Trophoblast cell (in vitro differentiated cells and primary cell): ENCODE measurements around the gene AFG1L.

Source experiments
- DNase-seq, 2 donors: peaks; one replicate each; pipeline ENCODE4 v3.0.0-alpha.2; 2016
- H2AFZ ChIP-seq: 2 replicates; pipeline ENCODE4 v1.6.1; 2013; ENCODE audit warnings: low read length, moderate library complexity, mild to moderate bottlenecking; ENCODE audit not compliant: insufficient read depth, poor library complexity
- H2AK5ac ChIP-seq: 2 replicates; pipeline ENCODE4 v1.6.1; 2013; ENCODE audit warnings: mild to moderate bottlenecking, low read length
- H2BK120ac ChIP-seq: 2 replicates; pipeline ENCODE4 v1.6.1; 2013; ENCODE audit warnings: low read length, mild to moderate bottlenecking, moderate library complexity; ENCODE audit not compliant: insufficient read depth, poor library complexity
- H2BK12ac ChIP-seq: 2 replicates; pipeline ENCODE4 v1.6.1; 2013; ENCODE audit warnings: mild to moderate bottlenecking, low read length, moderate library complexity
- H2BK5ac ChIP-seq: 2 replicates; pipeline ENCODE4 v1.6.1; 2013; ENCODE audit warnings: low read length, low read depth, moderate library complexity, mild to moderate bottlenecking; ENCODE audit not compliant: poor library complexity
- H3K14ac ChIP-seq: 2 replicates; pipeline ENCODE4 v1.6.1; 2013; ENCODE audit warnings: mild to moderate bottlenecking, low read length
- H3K18ac ChIP-seq: 2 replicates; pipeline ENCODE4 v1.6.1; 2013; ENCODE audit warnings: mild to moderate bottlenecking, low read length
- H3K23ac ChIP-seq: 2 replicates; pipeline ENCODE4 v1.6.1; 2013; ENCODE audit warnings: low read length
- H3K27ac ChIP-seq: 2 replicates; pipeline ENCODE4 v1.5.1; 2013; ENCODE audit warnings: low read depth, mild to moderate bottlenecking, inconsistent platforms, low read length, moderate library complexity
- H3K27me3 ChIP-seq: 2 replicates; pipeline ENCODE4 v1.6.1; 2013; ENCODE audit warnings: inconsistent platforms, mild to moderate bottlenecking, low read length, moderate library complexity; ENCODE audit not compliant: insufficient read depth
- H3K36me3 ChIP-seq, 2 experiments: 1 replicate in 1 of 2; 2 replicates in 1 of 2; pipeline ENCODE4 v1.6.1; 2013; ENCODE audit warnings: low read length in 2 of 2, mild to moderate bottlenecking in 2 of 2, moderate library complexity in 1 of 2; ENCODE audit not compliant: insufficient read depth in 2 of 2, control insufficient read depth in 1 of 2
- H3K4ac ChIP-seq: 2 replicates; pipeline ENCODE4 v1.6.1; 2013; ENCODE audit warnings: low read depth, mild to moderate bottlenecking, low read length, moderate library complexity
- H3K4me1 ChIP-seq, 2 experiments: 1 replicate in 1 of 2; 2 replicates in 1 of 2; pipeline ENCODE4 v1.6.1; 2013; ENCODE audit warnings: low read length in 2 of 2, mild to moderate bottlenecking in 2 of 2, moderate library complexity in 1 of 2; ENCODE audit not compliant: insufficient read depth in 2 of 2, control insufficient read depth in 1 of 2
- H3K4me2 ChIP-seq: 2 replicates; pipeline ENCODE4 v1.6.1; 2013; ENCODE audit warnings: inconsistent platforms, mild to moderate bottlenecking, low read length, moderate library complexity
- H3K4me3 ChIP-seq: 2 replicates; pipeline ENCODE4 v1.5.1; 2013; ENCODE audit warnings: mild to moderate bottlenecking, low read depth, low read length, inconsistent platforms
- H3K79me1 ChIP-seq: one replicate; pipeline ENCODE4 v1.6.1; 2013; ENCODE audit warnings: low read length
- H3K79me2 ChIP-seq: 2 replicates; pipeline ENCODE4 v1.6.1; 2013; ENCODE audit warnings: low read length, mild to moderate bottlenecking; ENCODE audit not compliant: control insufficient read depth, insufficient read depth, poor library complexity
- H3K9ac ChIP-seq: 2 replicates; pipeline ENCODE4 v1.6.1; 2013; ENCODE audit warnings: mild to moderate bottlenecking, low read length
- H3K9me3 ChIP-seq: 2 replicates; pipeline ENCODE4 v1.6.1; 2013; ENCODE audit warnings: low read depth, mild to moderate bottlenecking, control low read depth, inconsistent platforms, low read length; ENCODE audit not compliant: insufficient read depth
- H4K12ac ChIP-seq: 2 replicates; pipeline ENCODE4 v1.6.1; 2013; ENCODE audit warnings: low read depth, mild to moderate bottlenecking, low read length, moderate library complexity
- H4K8ac ChIP-seq: 2 replicates; pipeline ENCODE4 v1.6.1; 2013; ENCODE audit warnings: low read depth, mild to moderate bottlenecking, low read length, moderate library complexity
- H4K91ac ChIP-seq: one replicate; pipeline ENCODE4 v1.6.1; 2013; ENCODE audit warnings: low read depth, mild to moderate bottlenecking, low read length, moderate library complexity
- WGBS: extraction: QIAGEN DNeasy Blood & Tissue Kit; methylation state at CpG from one replicate; pipeline ENCODE4 v1.1.7; 2013; ENCODE audit warnings: missing lambda C conversion rate; ENCODE audit not compliant: insufficient read length, insufficient coverage; ENCODE audit errors: extremely low coverage; 5-methylcytosine and 5-hydroxymethylcytosine counted together

The AFG1L gene

GRCh38 chr6:108417027-108417426 lies 122.2 kb downstream of the AFG1L start:
- H4K12ac ChIP-seq: peak overlapping the region; percentile 30
- no peak for DNase-seq
- H2BK12ac ChIP-seq: no peak overlapping the region
- no peak overlapping the region for H4K91ac ChIP-seq
- no peaks in the 10 kb centered on the region for H3K79me1 ChIP-seq
- H3K18ac ChIP-seq: no peak overlapping the region
- H3K79me2 ChIP-seq: no peaks in the 10 kb centered on the region
- H4K8ac ChIP-seq: no peak overlapping the region
- no peaks in the 10 kb centered on the region for H3K9me3 ChIP-seq
- H2BK5ac ChIP-seq: no peak overlapping the region
- H2BK120ac ChIP-seq: no peak overlapping the region
- H3K4me3 ChIP-seq: no peak overlapping the region
- H3K4me2 ChIP-seq: no peak overlapping the region
- H3K27me3 ChIP-seq: no peaks in the 10 kb centered on the region
- no peak overlapping the region for H3K9ac ChIP-seq
- H3K4me1 ChIP-seq: no peaks in the 10 kb centered on the region
- H3K23ac ChIP-seq: no peak overlapping the region
- H3K14ac ChIP-seq: no peak overlapping the region
- WGBS: no CpG with 5 or more reads among the region's 6 CpGs
- no peak overlapping the region for H3K4ac ChIP-seq
- H2AFZ ChIP-seq: no peak overlapping the region
- H3K36me3 ChIP-seq: no peaks in the 10 kb centered on the region
- no peak overlapping the region for H2AK5ac ChIP-seq
- no peak overlapping the region for H3K27ac ChIP-seq

GRCh38 chr6:108419474-108419873 lies 124.6 kb downstream of the AFG1L start:
- Histone ChIP-seq H4K91ac (no peak overlapping the region), H4K12ac (no peak overlapping the region), H2BK5ac (no peak overlapping the region), H3K27me3 (no peaks in the 10 kb centered on the region), H2AK5ac (no peak overlapping the region), H3K14ac (no peak overlapping the region), H3K79me2 (no peaks in the 10 kb centered on the region), H3K79me1 (no peaks in the 10 kb centered on the region), H3K4me3 (no peak overlapping the region), H3K4ac (no peak overlapping the region), H3K36me3 (no peaks in the 10 kb centered on the region), H3K4me1 (no peaks in the 10 kb centered on the region), H2BK120ac (no peak overlapping the region), H3K9ac (no peak overlapping the region), H3K9me3 (no peaks in the 10 kb centered on the region), H3K23ac (no peak overlapping the region), H2AFZ (no peak overlapping the region), H4K8ac (no peak overlapping the region), H3K27ac (no peak overlapping the region), H2BK12ac (no peak overlapping the region), H3K18ac (no peak overlapping the region), H3K4me2 (no peak overlapping the region)
- no peak for DNase-seq
- no CpG with 5 or more reads among the region's 1 CpG for WGBS

- Histone ChIP-seq H2BK120ac (no peak overlapping the region), H3K9ac (no peak overlapping the region), H2BK5ac (no peak overlapping the region), H3K4ac (no peak overlapping the region), H4K12ac (no peak overlapping the region), H4K91ac (no peak overlapping the region), H2BK12ac (no peak overlapping the region), H3K4me1 (no peaks in the 10 kb centered on the region), H3K9me3 (no peaks in the 10 kb centered on the region), H2AK5ac (no peak overlapping the region), H3K14ac (no peak overlapping the region), H3K4me2 (no peak overlapping the region), H2AFZ (no peak overlapping the region), H3K79me1 (no peaks in the 10 kb centered on the region), H3K27me3 (no peaks in the 10 kb centered on the region), H3K79me2 (no peaks in the 10 kb centered on the region), H3K27ac (no peak overlapping the region), H3K23ac (no peak overlapping the region), H3K4me3 (no peak overlapping the region), H3K36me3 (no peaks in the 10 kb centered on the region), H4K8ac (no peak overlapping the region), H3K18ac (no peak overlapping the region)
- no CpG with 5 or more reads among the region's 2 CpGs for WGBS
- DNase-seq: no peak
Observed at GRCh38 chr6:108419934-108420609, 125.2 kb downstream of the AFG1L start.

- Histone ChIP-seq H4K12ac (no peak overlapping the region), H3K4me3 (no peak overlapping the region), H3K14ac (no peak overlapping the region), H3K4me2 (no peak overlapping the region), H3K27ac (no peak overlapping the region), H3K79me2 (no peaks in the 10 kb centered on the region), H3K4ac (no peak overlapping the region), H4K91ac (no peak overlapping the region), H2BK12ac (no peak overlapping the region), H3K9me3 (no peaks in the 10 kb centered on the region), H2AK5ac (no peak overlapping the region), H2BK5ac (no peak overlapping the region), H4K8ac (no peak overlapping the region), H3K9ac (no peak overlapping the region), H2BK120ac (no peak overlapping the region), H3K18ac (no peak overlapping the region), H3K27me3 (no peaks in the 10 kb centered on the region), H3K4me1 (no peaks in the 10 kb centered on the region), H3K79me1 (no peaks in the 10 kb centered on the region), H3K23ac (no peak overlapping the region), H3K36me3 (no peaks in the 10 kb centered on the region), H2AFZ (no peak overlapping the region)
- no CpG with 5 or more reads among the region's 6 CpGs for WGBS
- no peak for DNase-seq
Observed at GRCh38 chr6:108421366-108421765, 126.5 kb downstream of the AFG1L start.
